Measurements from ENCODE around the gene CCSER2.

- TF ChIP-seq, protein P1, sequence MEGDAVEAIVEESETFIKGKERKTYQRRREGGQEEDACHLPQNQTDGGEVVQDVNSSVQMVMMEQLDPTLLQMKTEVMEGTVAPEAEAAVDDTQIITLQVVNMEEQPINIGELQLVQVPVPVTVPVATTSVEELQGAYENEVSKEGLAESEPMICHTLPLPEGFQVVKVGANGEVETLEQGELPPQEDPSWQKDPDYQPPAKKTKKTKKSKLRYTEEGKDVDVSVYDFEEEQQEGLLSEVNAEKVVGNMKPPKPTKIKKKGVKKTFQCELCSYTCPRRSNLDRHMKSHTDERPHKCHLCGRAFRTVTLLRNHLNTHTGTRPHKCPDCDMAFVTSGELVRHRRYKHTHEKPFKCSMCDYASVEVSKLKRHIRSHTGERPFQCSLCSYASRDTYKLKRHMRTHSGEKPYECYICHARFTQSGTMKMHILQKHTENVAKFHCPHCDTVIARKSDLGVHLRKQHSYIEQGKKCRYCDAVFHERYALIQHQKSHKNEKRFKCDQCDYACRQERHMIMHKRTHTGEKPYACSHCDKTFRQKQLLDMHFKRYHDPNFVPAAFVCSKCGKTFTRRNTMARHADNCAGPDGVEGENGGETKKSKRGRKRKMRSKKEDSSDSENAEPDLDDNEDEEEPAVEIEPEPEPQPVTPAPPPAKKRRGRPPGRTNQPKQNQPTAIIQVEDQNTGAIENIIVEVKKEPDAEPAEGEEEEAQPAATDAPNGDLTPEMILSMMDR (conservative IDR thresholded peaks at IDR 0.05): no peak
- no peak for TF ChIP-seq EZH2 (IDR thresholded peaks at IDR 0.05; ENCODE audit: low read depth)
Measured at GRCh38 chr10:84517554-84517953, 189.2 kb downstream of the CCSER2 start.
